ENCODE results near the gene TUBB6.

The TUBB6 gene

DNA sequence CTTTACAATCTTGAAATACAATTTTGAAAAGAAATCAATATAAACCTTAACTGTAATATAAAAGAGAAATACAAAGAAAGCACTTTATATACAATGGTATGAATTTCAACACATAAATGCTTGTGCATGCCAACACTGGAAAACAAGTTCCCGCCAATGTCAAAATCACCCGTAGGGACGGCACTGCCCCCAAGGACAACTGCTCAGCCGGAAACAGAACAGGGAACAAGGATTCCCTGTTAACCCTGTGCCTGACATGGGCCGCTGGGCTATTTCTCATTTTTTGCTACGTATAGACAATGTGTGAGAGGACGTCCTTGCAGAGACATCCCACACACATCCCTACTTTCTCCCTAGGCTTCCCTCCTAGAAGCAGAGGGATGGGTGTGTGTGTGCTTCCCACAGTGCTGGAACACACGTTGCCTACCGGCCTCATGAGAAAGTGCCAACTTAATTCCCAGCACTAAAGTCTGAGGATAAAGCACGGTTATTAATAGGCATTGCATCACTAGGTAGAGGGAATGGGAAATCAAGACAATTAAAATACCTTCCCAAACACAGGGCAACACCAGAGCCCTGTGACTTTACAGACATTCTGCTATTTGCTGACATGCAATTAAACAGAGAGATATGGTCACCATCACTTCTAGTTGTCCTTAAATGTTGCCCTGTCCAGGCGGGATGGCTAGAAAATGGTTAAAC lies 54.6 kb downstream of the TUBB6 start:
- Histone ChIP-seq H3K4me1 (ENCODE audit: low read depth, poor library complexity, severe bottlenecking) (peaks cover 7% of the 10 kb centered on the region), H3K36me3 (ENCODE audit: insufficient read depth) (peaks cover 7% of the 10 kb centered on the region), H2AFZ (ENCODE audit: low read depth) (no peak overlapping the region), H3K4me3 (IDR thresholded peaks at IDR 0.05; ENCODE audit: insufficient read depth, low read depth, low read length) (no peak overlapping the region), H3K79me2 (ENCODE audit: insufficient read depth, low read depth) (no peaks in the 10 kb centered on the region), H3K9ac (no peak overlapping the region), H4K20me1 (ENCODE audit: insufficient read depth) (no peaks in the 10 kb centered on the region), H3K4me2 (no peak overlapping the region), H3K27ac (no peak overlapping the region), H3K27me3 (ENCODE audit: insufficient read depth, low read depth) (no peaks in the 10 kb centered on the region)
- TF ChIP-seq, protein P1, sequence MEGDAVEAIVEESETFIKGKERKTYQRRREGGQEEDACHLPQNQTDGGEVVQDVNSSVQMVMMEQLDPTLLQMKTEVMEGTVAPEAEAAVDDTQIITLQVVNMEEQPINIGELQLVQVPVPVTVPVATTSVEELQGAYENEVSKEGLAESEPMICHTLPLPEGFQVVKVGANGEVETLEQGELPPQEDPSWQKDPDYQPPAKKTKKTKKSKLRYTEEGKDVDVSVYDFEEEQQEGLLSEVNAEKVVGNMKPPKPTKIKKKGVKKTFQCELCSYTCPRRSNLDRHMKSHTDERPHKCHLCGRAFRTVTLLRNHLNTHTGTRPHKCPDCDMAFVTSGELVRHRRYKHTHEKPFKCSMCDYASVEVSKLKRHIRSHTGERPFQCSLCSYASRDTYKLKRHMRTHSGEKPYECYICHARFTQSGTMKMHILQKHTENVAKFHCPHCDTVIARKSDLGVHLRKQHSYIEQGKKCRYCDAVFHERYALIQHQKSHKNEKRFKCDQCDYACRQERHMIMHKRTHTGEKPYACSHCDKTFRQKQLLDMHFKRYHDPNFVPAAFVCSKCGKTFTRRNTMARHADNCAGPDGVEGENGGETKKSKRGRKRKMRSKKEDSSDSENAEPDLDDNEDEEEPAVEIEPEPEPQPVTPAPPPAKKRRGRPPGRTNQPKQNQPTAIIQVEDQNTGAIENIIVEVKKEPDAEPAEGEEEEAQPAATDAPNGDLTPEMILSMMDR (conservative IDR thresholded peaks at IDR 0.05; ENCODE audit: low read depth, low read length), result no peak

DNA sequence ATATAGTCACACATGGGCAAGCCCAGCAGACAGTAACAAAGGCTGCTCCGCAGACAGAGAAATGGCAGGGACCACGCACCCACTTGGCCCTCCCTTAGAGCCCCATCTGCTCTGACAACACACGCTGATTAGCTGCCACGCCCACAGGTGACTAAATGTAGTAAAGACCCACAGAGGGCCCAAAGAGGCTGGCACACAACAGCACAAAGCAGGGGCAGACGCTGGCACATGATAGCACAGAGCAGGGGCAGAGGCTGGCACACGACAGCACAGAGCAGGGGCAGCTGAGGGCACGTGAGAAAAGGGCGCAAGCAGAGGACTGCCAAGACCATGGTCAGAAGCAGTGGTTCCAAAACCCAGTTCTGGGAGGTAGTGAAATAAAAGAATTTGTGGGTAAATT lies 58.3 kb downstream of the TUBB6 start:
- Histone ChIP-seq H3K4me2 (no peak overlapping the region), H3K79me2 (ENCODE audit: insufficient read depth, low read depth) (peaks cover 23% of the 10 kb centered on the region; the same call in 1 of the 2 replicates), H3K4me1 (ENCODE audit: low read depth, poor library complexity, severe bottlenecking) (peaks cover 7% of the 10 kb centered on the region), H3K27ac (no peak overlapping the region), H4K20me1 (ENCODE audit: insufficient read depth) (no peaks in the 10 kb centered on the region), H3K9ac (no peak overlapping the region), H2AFZ (ENCODE audit: low read depth) (no peak overlapping the region), H3K27me3 (ENCODE audit: insufficient read depth, low read depth) (no peaks in the 10 kb centered on the region), H3K36me3 (ENCODE audit: insufficient read depth) (peaks cover 4% of the 10 kb centered on the region; the same call in 1 of the 2 replicates), H3K4me3 (IDR thresholded peaks at IDR 0.05; ENCODE audit: insufficient read depth, low read depth, low read length) (no peak overlapping the region)
- TF ChIP-seq, protein P1 (conservative IDR thresholded peaks at IDR 0.05; ENCODE audit: low read depth, low read length), result no peak

DNA sequence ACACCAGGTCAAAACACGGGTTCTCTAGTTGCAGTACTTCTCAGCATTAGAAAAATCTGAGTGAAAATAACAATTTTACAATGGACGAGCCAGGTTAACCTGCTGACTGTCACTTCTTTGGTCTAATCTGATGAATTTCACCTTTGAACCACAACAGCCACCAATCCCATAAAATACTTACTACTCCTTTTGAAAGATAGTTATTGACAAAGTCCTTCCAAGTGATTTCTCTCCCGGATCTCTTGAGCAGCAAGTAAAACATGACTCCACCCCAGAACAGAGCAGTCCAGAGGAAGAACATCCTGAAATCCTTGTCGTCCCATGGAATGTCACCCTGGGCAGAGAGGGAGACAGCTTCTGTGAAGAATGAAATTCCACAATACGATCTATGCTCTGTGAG lies 58.7 kb downstream of the TUBB6 start:
- Histone ChIP-seq H3K9ac (no peak overlapping the region), H4K20me1 (ENCODE audit: insufficient read depth) (no peaks in the 10 kb centered on the region), H3K79me2 (ENCODE audit: insufficient read depth, low read depth) (peaks cover 27% of the 10 kb centered on the region; the same call in 1 of the 2 replicates), H3K4me2 (no peak overlapping the region), H3K27ac (no peak overlapping the region), H3K27me3 (ENCODE audit: insufficient read depth, low read depth) (no peaks in the 10 kb centered on the region), H2AFZ (ENCODE audit: low read depth) (no peak overlapping the region), H3K4me3 (IDR thresholded peaks at IDR 0.05; ENCODE audit: insufficient read depth, low read depth, low read length) (no peak overlapping the region), H3K36me3 (ENCODE audit: insufficient read depth) (peaks cover 4% of the 10 kb centered on the region; the same call in 1 of the 2 replicates), H3K4me1 (ENCODE audit: low read depth, poor library complexity, severe bottlenecking) (peaks cover 6% of the 10 kb centered on the region)
- TF ChIP-seq, protein P1 (conservative IDR thresholded peaks at IDR 0.05; ENCODE audit: low read depth, low read length), result no peak

DNA sequence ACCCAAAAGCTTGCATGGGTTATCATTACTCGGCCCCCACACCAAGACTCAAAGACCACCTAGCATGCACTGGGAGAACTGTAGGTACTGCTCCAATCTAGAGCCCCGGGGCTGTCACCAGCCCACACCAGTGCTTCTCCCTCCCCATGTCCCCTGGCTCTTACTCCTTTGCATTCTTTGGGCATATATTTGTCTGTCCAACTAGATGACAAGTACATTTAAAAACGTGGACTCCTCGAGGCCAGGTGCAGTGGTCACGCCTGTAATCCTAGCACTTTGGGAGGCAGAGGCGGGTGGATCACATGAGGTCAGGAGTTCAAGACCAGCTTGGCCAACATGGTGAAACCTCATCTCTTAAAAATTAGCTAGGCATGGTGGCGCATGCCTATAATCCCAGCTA lies 61.2 kb downstream of the TUBB6 start:
- H2AFZ ChIP-seq (ENCODE audit: low read depth), result no peak overlapping the region
- H3K4me1 ChIP-seq (ENCODE audit: low read depth, poor library complexity, severe bottlenecking), result peaks cover 16% of the 10 kb centered on the region
- H3K4me2 ChIP-seq, result no peak overlapping the region
- H3K36me3 ChIP-seq (ENCODE audit: insufficient read depth), result peaks cover 4% of the 10 kb centered on the region; the same call in 1 of the 2 replicates
- H3K4me3 ChIP-seq (IDR thresholded peaks at IDR 0.05; ENCODE audit: insufficient read depth, low read depth, low read length), result no peak overlapping the region
- no peaks in the 10 kb centered on the region for H3K27me3 ChIP-seq (ENCODE audit: insufficient read depth, low read depth)
- TF ChIP-seq, protein P1 (conservative IDR thresholded peaks at IDR 0.05; ENCODE audit: low read depth, low read length), result no peak
- H3K79me2 ChIP-seq (ENCODE audit: insufficient read depth, low read depth), result peaks cover 51% of the 10 kb centered on the region
- no peak overlapping the region for H3K9ac ChIP-seq
- no peak overlapping the region for H3K27ac ChIP-seq
- H4K20me1 ChIP-seq (ENCODE audit: insufficient read depth), result no peaks in the 10 kb centered on the region; the same call in 1 of the 2 replicates
